PFSK-1 (cell line): Measurements from ENCODE around the gene ALG9.

Experiments used
- FOXP2 ChIP-seq: optimal IDR thresholded peaks from 2 replicates; pipeline ENCODE3; 2011; ENCODE audit warnings: borderline replicate concordance, control low read depth, inconsistent platforms; ENCODE audit not compliant: insufficient read depth; ENCODE audit errors: extremely low read length, extremely low read depth
- POLR2AphosphoS5 ChIP-seq: IDR thresholded peaks from 2 replicates; pipeline ENCODE4 v1.6.1; 2012; ENCODE audit warnings: low read depth, mild to moderate bottlenecking, control low read depth, low read length, moderate library complexity
- REST ChIP-seq, 2 experiments: IDR thresholded peaks; 2 replicates each; pipeline versions ENCODE4 v1.6.1 to v1.8.0; 2011 to 2012; ENCODE audit warnings: low read depth in 2 of 2, low read length in 2 of 2, control low read depth in 1 of 2, inconsistent platforms in 1 of 2, mild to moderate bottlenecking in 1 of 2, moderate library complexity in 1 of 2; ENCODE audit not compliant: insufficient read depth in 1 of 2
- SIN3A ChIP-seq: IDR thresholded peaks from 2 replicates; pipeline ENCODE4 v1.6.1; 2012; ENCODE audit warnings: mild to moderate bottlenecking, low read length, moderate library complexity, borderline replicate concordance; ENCODE audit not compliant: insufficient read depth
- TAF1 ChIP-seq: IDR thresholded peaks from 2 replicates; pipeline ENCODE4 v1.6.1; 2012; ENCODE audit warnings: low read length, control low read depth, borderline replicate concordance; ENCODE audit not compliant: insufficient read depth

ALG9 gene

GRCh38 chr11:111911563-111912401 lies 40.4 kb upstream of the ALG9 start, which contains the start of gene CRYAB:
Gene CRYAB, minus strand, starts transcription at chr11:111911770. Its CDS starts 46 bp downstream, at chr11:111911724.
- TF ChIP-seq POLR2AphosphoS5 (no peak), REST (IDR thresholded peaks at IDR 0.05; ENCODE audit: insufficient read depth in 1 of 2, low read depth in 2 of 2, low read length in 2 of 2) (no peak), FOXP2 (no peak), SIN3A (no peak), TAF1 (no peak)

GRCh38 chr11:111910676-111911562 lies 39.5 kb upstream of the ALG9 start:
- no peak for TF ChIP-seq SIN3A
- no peak for TF ChIP-seq REST (IDR thresholded peaks at IDR 0.05; ENCODE audit: insufficient read depth in 1 of 2, low read depth in 2 of 2, low read length in 2 of 2)
- TF ChIP-seq FOXP2: no peak

- TF ChIP-seq POLR2AphosphoS5 (no peak), FOXP2 (no peak), TAF1 (no peak), REST (IDR thresholded peaks at IDR 0.05; ENCODE audit: insufficient read depth in 1 of 2, low read depth in 2 of 2, low read length in 2 of 2) (no peak), SIN3A (no peak)
Observed at GRCh38 chr11:111909378-111909777, 38.0 kb upstream of the ALG9 start.

- no peak for TF ChIP-seq FOXP2
- TF ChIP-seq TAF1: no peak
- TF ChIP-seq SIN3A: no peak
Observed at GRCh38 chr11:111908639-111909305, 37.4 kb upstream of the ALG9 start.

GRCh38 chr11:111906680-111907079 lies 35.3 kb upstream of the ALG9 start:
- TF ChIP-seq FOXP2 (no peak), REST (IDR thresholded peaks at IDR 0.05; ENCODE audit: insufficient read depth in 1 of 2, low read depth in 2 of 2, low read length in 2 of 2) (no peak), TAF1 (no peak), SIN3A (no peak), POLR2AphosphoS5 (no peak)
